Effector memory CD4-positive, alpha-beta T cell (primary cell): ENCODE results near the gene TGFBR2.

ENCODE experiments used
- DNase-seq, 3 donors: peaks; one replicate each; pipeline ENCODE4 v3.0.0-alpha.2; 2020
- H3K27ac ChIP-seq: 2 replicates; pipeline ENCODE4 v1.7.0; 2013; ENCODE audit warnings: mild to moderate bottlenecking, low read length, moderate library complexity; ENCODE audit not compliant: insufficient read depth, poor library complexity, severe bottlenecking
- H3K27me3 ChIP-seq: replicated peaks from 2 replicates; pipeline ENCODE4 v1.7.0; 2013; ENCODE audit warnings: mild to moderate bottlenecking, low read length; ENCODE audit not compliant: insufficient read depth, control insufficient read depth, poor library complexity, severe bottlenecking
- H3K36me3 ChIP-seq: 2 replicates; pipeline ENCODE4 v1.7.0; 2013; ENCODE audit warnings: mild to moderate bottlenecking, low read length, moderate library complexity; ENCODE audit not compliant: control insufficient read depth, insufficient read depth
- H3K4me1 ChIP-seq: 2 replicates; pipeline ENCODE4 v1.7.0; 2013; ENCODE audit warnings: low read length, mild to moderate bottlenecking; ENCODE audit not compliant: control insufficient read depth, insufficient read depth, poor library complexity, severe bottlenecking
- H3K4me3 ChIP-seq: 2 replicates; pipeline ENCODE4 v1.7.0; 2013; ENCODE audit warnings: low read length, low read depth, mild to moderate bottlenecking; ENCODE audit not compliant: insufficient read depth, poor library complexity, severe bottlenecking
- H3K9me3 ChIP-seq: 2 replicates; pipeline ENCODE4 v1.7.0; 2013; ENCODE audit warnings: mild to moderate bottlenecking, low read length, moderate library complexity; ENCODE audit not compliant: control insufficient read depth

TGFBR2 gene

GRCh38 chr3:30610702-30611368 is 4.4 kb downstream of the TGFBR2 start:
- H3K4me3 ChIP-seq, result peak overlapping the region; percentile 26
- no peaks in the 10 kb centered on the region for H3K27me3 ChIP-seq
- peak overlapping the region; percentile 67 for H3K27ac ChIP-seq
- no peaks in the 10 kb centered on the region for H3K9me3 ChIP-seq
- no peaks in the 10 kb centered on the region for H3K36me3 ChIP-seq
- no peak for DNase-seq
- peaks cover 37% of the 10 kb centered on the region for H3K4me1 ChIP-seq

DNA sequence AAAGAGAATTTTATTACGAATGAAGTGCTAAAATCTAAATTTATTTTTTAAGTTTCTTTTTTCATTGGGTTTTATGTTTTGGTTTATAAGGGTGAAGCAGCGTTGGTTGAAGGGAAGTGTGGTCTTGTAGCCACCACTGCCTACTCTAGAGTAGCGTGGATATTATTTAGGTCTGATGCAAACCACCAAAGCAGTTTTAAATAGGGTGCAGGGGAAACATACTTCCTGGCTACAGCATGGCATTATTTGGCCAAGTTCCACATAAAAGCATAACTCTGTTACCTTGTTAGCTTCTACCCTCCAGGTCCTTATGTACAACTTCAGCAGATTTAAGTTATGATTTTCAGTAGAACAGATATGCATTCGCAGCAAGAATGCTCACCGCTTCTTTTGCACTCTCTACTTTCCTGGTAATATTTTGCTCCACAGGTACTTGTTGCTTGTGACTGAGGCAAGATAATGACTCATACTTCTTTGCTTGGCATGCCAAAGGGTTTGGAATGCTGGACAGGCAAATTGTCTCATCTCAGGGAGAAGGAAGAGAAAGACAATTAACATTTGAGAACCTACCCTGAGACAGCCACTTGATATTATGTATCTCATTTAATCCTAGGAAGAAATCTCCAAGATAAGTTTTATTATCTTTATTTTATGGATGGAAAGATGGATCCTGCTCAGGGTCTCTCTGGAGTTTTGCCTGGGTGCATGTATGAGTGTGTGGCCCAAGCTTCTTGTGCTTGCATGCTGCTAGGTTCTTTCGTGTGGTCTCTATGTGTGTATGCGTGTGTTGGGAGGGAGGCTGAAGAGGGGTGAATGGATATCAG is 5.4 kb downstream of the TGFBR2 start:
- peak overlapping the region; percentile 35 for H3K4me3 ChIP-seq
- no peaks in the 10 kb centered on the region for H3K27me3 ChIP-seq
- peak overlapping the region; percentile 67 for H3K27ac ChIP-seq
- H3K36me3 ChIP-seq, result no peaks in the 10 kb centered on the region
- no peak for DNase-seq
- H3K9me3 ChIP-seq, result no peaks in the 10 kb centered on the region
- peaks cover 45% of the 10 kb centered on the region for H3K4me1 ChIP-seq

DNA sequence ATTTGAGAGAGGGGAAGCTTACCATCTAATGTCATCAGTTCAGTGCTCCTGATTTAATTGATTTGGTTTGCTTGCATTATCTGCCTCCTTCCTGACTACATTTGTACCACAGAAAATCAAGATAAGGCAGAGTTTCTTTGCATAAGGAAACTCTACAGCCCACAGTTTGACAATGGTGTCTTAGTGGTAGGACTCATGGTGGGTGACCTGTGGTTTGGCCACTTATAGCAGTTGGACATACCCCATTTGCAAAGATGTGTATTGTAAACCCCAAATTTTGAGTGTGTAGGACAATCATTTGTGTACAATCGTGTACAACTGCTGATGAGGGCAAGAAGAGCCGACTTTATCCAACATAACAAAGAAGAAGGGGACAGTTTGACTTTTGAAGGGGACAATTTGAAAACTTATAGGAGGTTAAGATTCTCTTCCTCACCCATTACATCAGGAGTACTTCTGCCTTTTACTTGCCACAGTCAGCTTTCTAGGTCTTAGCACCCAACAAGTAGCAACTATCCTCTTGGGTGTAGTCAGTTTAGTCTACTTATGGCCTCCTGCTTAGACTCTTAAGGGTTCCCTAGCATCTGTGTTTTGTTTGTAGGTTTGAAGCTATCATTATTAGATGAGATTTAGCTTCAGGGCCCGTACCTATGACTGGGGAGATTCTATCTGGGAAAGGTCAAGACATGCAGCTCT is 6.2 kb downstream of the TGFBR2 start:
- H3K4me3 ChIP-seq, result peak overlapping the region; percentile 35
- H3K36me3 ChIP-seq, result no peaks in the 10 kb centered on the region
- peak overlapping the region; percentile 67 for H3K27ac ChIP-seq

DNA sequence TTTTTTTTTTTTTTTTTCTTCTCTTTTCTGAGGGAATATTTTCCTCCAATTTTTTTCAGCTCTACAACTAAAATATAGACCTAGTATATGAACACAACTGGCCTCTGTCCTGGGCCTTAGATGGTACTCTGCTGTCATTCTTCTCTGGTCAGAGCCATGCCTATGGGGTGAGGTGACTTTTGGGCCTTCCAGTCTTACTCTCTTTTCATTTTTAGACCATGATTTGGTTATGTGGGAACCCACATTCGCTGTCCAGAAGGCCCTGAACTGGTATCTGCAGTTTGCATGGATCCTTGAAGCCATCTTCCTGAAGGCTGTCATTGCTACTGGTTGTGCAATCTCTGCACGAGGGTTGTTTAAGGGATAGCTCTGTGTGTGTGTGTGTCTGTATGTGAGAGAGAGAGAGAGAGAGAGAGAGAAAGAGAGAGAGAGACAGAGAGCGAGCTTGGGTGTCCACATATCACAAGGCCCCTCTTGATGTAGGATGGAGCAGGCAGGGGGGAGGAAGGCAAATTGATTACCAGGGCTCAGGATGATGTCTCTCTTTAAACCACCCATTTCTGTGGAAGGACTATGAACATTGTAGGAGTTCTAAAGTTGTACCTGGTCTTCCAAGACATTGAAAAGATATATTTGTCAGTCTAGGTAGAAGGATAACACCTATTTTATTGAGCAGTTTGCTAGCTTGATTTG is 6.9 kb downstream of the TGFBR2 start:
- Histone ChIP-seq H3K4me1 (peaks cover 58% of the 10 kb centered on the region), H3K36me3 (no peaks in the 10 kb centered on the region), H3K9me3 (no peaks in the 10 kb centered on the region), H3K27ac (peak overlapping the region; percentile 67), H3K27me3 (no peaks in the 10 kb centered on the region), H3K4me3 (peak overlapping the region; percentile 35)
- no peak for DNase-seq

More for the DNA sequence above, 6.2 kb downstream of the TGFBR2 start:
- H3K4me1 ChIP-seq, result peaks cover 51% of the 10 kb centered on the region
- DNase-seq, result no peak
- H3K27me3 ChIP-seq, result no peaks in the 10 kb centered on the region
- no peaks in the 10 kb centered on the region for H3K9me3 ChIP-seq

DNA sequence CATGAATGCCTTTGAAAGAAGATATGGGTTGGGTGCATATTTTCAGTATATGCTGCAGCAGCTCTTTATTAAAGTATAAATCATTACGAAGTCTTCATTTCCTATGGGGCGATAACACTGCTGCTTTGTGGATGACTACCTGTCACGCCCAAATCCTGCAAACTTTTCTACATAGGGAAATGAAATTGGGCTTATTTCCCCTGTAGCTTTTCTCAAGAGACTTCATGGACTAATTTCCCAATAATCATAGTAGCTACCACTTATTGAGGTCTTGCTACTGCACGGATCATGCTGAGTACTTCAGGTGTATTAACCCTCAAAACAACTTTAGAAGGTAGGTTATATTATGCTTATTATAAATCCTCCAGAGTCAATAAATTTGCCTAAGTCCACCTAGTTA is 8.0 kb downstream of the TGFBR2 start:
- no peak for DNase-seq
- peak overlapping the region; percentile 18 for H3K4me3 ChIP-seq
- H3K36me3 ChIP-seq, result no peaks in the 10 kb centered on the region
- H3K9me3 ChIP-seq, result no peaks in the 10 kb centered on the region
- peak overlapping the region; percentile 9 for H3K27ac ChIP-seq
- H3K27me3 ChIP-seq, result no peaks in the 10 kb centered on the region
- H3K4me1 ChIP-seq, result peaks cover 69% of the 10 kb centered on the region

- Histone ChIP-seq H3K27ac (peak overlapping the region; percentile 9), H3K27me3 (no peaks in the 10 kb centered on the region), H3K36me3 (no peaks in the 10 kb centered on the region), H3K4me1 (peaks cover 73% of the 10 kb centered on the region), H3K4me3 (no peak overlapping the region), H3K9me3 (no peaks in the 10 kb centered on the region)
- DNase-seq, result no peak
These were observed 8.5 kb downstream of the TGFBR2 start for GRCh38 chr3:30614943-30615342.

DNA sequence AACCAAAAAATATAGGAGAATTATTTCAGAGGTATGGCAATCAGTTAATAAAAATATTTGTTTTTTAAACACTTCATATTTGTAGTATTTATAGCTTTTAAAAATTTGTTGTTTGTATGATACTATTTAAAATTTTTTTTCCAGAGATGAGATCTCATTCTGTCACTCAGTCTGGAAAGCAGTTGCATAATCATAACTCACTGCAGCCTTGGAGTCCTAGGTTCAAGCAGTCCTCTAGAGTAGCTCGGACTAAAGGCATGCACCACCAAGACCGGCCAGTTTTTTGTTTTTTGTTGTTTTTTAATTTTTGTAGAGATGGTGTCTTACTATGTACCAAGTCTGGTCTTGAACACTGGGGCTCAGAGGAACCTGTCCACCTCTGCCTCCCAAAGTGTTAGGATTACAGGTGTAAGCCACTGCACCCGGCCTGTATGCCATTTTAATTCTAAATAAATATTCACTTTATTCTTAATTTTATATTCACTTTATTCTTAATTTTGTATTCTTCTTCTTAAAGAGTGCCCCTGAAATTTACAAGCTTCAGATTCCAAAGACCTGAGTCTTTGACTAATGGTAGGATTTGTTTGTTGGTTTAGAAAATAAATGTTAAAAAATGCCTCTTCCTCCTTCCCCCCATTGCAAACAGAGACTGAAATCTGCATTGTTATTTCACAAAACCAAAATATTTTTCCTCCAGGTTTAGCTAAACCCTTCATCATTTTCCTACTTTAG is 9.4 kb downstream of the TGFBR2 start:
- H3K27ac ChIP-seq, result peak overlapping the region; percentile 57
- no peaks in the 10 kb centered on the region for H3K36me3 ChIP-seq
- H3K9me3 ChIP-seq, result no peaks in the 10 kb centered on the region
- no peak for DNase-seq
- no peaks in the 10 kb centered on the region for H3K27me3 ChIP-seq
- H3K4me1 ChIP-seq, result peaks cover 77% of the 10 kb centered on the region
- peak overlapping the region; percentile 4 for H3K4me3 ChIP-seq

- Histone ChIP-seq H3K27ac (peak overlapping the region; percentile 57), H3K9me3 (no peaks in the 10 kb centered on the region), H3K27me3 (no peaks in the 10 kb centered on the region), H3K4me3 (peak overlapping the region; percentile 4), H3K4me1 (peaks cover 80% of the 10 kb centered on the region), H3K36me3 (no peaks in the 10 kb centered on the region)
- DNase-seq, result no peak
These were observed 10.1 kb downstream of the TGFBR2 start for GRCh38 chr3:30616347-30617027.

- Histone ChIP-seq H3K4me1 (peaks cover 79% of the 10 kb centered on the region), H3K36me3 (no peaks in the 10 kb centered on the region), H3K9me3 (no peaks in the 10 kb centered on the region), H3K27me3 (no peaks in the 10 kb centered on the region), H3K4me3 (peak overlapping the region; percentile 4), H3K27ac (peak overlapping the region; percentile 57)
- DNase-seq, result no peak
These were observed 10.7 kb downstream of the TGFBR2 start for GRCh38 chr3:30617069-30617468.
